ENCODE data around the gene CLDND2.

The CLDND2 gene

DNA sequence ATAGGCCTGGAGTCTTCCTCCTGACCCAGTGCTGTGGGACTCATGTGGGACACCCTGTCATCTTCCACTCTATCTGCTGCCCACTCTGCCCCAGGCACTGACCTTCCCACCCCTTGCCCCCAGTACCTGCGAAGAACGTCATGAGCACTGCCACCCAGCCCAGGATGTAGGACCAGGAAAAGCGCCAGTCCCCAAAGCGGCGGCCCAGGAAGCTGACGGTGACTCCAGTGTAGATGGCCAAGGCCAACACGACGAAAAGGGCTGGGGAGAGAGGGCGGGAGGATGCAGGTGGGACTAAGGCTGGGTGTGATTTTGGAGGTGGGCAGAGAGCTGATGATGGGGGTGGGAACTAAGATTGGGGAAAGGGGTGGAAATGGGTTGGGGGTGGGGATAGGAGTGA is 11.6 kb upstream of the CLDND2 start:
- DNase-seq = no peak

DNA sequence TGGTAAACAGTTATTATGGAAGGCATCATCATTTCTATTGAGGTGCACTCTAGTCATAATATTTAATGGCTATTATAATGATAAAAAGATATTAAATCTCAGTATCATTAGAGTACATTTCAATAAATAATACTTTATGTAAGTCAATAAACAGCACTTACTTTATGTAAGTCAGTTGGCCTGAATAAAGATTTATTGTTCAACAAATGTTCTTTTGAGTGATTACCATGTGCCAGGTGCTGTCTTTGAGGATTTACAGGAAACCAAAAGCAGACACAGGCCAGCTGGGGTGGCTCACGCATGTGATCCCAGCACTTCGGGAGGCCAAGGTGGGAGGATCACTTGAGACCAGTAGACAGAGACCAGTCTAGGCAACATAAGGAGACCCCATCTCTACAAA is 8.6 kb upstream of the CLDND2 start:
- no peak for DNase-seq

DNA sequence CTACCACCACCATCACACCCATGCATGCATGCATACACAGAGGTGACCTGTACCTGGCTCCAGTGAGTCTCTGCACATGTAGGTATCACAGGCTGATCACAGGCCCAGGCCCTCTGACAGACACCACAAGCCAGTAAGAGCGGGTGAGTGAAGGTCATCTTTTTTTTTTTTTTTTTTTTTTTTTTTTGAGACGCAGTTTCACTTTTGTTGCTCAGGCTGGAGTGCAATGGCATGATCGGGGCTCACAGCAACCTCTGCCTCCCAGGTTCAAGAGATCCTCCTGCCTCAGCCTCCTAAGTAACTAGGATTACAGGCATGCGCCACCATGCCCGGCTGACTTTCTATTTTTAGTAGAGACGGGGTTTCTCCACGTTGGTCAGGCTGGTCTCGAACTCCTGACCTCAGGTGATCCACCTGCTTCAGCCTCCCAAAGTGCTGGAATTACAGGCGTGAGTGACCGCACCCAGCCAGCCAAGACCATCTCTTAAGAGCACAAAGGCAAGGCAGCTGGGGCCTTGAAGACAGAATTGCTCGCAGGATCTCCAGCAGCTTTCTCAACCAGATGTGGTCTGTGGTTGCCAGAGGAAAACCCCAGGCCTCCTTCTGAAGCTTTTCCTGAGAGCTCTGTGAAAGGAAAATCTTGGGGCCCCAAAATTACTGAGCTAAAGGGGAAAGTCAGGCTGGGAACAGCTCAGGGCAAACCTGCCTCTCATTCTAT is 6.9 kb upstream of the CLDND2 start:
- DNase-seq = peak; percentile 44

DNA sequence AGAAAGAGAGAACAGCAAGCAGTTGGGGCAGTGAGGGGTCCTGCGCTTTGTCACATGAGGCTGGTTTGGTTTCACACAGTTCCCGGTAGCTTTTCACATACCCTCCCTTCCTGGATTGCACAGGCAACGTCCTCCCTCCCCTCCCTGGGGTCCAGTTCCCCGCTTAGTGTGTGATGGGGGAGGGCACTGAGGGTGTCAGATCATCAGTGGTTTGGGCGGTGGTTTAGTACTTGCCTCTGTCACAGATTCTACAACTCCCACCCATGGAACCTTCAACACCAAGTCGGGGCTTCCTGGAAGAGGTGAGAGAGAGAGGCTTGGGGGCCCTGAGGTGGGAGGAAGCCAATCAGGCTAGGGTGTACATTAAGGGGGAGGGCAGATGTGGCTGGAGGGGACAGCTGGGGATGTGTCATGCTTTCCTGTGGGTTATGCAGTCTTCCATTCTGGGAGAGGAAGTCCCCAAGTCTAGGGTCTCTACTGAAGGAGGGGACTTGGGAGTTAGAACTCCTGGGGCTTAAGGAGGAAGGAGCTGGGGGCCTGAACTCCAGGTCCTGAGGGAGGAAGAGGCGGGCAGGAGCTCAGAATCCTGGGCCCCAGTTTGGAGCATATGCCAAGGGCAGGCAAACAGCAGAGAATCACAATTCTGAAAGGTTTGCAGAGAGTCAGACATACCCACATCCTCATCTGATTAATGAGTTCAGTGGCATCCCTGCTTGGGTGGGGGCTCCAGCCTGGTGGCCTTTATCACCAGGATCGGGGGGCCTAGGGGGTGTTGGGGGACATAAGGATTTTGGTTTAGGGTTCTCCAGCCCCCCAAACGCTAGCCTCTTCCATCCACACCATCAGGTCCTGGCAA is 4.1 kb upstream of the CLDND2 start, which contains the start of gene NKG7:
Gene NKG7, minus strand, starts transcription at position 6 of the 856 bp plus-strand sequence. CDS start 119 bp downstream, outside the sequence.
- peak; percentile 95 for DNase-seq

DNA sequence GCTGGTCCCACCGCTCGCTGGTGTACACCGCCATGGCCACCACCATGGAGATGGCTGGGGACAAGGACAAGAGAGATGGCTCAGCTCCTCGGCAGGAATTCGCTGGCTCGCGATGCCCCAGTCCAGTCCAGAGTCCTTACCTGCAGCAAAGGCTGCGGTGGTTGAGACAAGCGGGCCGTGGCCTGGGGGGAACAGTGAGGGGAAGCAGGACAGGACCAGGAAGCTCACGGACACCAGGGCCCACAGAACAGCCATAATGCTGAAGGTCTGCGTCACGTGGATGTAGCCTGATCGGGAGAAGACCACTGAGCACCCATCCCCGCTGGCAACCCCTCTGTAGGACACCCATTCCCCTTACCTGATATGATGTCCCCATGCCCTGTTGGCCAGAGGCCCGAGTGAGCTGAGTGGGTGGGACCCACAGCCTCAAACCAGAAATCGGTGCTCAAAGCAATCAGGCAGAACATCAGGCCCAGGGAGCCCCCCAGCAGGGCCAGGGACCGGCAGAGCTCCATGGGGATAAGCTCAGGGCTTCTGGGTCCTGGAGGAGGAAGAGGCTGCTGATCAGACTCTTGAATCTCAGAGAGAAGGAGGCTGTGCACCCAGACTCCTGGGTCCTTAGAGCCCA is 3.3 kb upstream of the CLDND2 start:
- no peak for DNase-seq

DNA sequence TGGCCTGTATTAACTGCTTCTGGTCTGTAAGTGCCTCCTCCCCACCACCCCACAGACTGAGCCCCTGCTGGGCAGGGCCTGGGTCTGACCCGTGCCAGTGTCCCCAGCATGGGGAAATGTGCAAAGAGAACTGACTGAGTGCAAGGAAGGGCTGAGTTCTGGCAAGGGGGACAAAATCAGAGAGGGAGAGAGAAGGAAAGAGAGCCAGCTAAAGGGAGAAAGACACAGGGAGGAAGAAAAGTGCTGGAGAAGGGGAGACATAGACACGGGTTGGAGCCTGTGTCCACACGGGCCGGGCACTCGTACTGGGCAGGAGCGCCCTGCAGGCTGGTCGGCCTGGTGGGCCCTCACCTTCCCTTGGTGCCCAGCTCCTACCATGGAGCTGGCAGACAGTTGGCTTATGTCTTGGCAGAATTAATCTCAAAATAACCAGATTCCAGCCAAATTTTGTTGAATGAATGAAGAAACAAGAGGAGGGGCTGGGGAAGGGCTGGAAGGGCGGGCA is 2.4 kb upstream of the CLDND2 start:
- DNase-seq = no peak

DNA sequence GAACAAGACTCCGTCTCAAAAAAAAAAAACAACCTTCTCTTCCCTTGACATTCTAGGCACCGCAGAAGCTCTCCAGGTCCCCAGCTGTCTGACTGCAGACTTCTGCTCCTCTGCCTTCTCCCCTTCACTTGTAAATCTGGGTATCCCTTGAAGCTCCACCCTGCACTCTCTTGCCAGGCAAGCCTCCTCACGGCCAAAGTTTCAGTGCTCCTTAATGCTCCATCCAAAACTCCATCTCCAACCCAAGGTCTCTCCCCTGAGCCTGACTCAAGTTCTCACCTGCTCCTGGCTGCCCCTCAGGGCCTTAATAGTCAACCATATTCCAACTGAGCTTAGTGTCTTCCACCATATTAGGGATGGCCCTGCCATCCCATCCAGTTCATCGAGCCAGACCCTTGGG is 1.4 kb upstream of the CLDND2 start:
- no peak for DNase-seq

DNA sequence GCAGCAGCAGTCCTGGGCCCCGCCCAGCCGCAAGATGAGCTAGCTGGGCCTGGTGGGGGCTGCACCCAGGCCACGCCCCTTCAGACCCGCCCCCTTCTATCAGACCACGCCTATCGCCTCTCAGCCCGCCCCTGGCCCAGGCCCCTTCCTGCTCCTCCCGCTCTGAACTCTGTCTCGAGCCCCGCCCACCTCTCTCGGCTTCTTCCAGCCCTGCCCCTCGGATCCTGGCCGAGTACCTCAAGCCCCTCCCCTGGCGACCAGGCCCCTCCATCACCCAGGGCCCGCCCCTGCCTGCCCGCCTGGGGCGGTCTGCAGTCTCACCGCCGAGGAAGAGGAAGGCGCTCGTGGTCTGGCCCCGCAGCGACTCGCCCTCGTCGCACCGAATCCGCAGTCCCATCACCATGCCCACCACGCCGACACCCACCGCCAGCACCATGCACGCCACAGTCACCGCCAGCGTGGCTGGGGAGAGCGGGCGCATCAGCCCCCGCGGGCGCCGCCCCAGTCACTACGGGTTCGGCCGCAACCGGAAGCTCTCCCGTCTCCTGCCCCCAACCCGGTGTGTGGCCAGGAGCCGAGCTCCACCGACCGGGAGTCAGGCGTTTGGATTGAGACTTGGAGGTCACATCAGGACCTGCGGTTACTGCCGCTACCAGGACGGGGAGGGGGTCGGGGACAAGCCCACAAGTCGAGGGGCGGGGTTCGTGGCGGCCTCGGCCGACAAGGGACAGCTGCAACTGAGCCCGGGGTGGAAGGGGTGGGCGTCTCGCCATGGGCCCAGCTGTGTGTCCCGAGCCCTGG is 1.0 kb downstream of the CLDND2 start:
- DNase-seq = peak; percentile 100

DNA sequence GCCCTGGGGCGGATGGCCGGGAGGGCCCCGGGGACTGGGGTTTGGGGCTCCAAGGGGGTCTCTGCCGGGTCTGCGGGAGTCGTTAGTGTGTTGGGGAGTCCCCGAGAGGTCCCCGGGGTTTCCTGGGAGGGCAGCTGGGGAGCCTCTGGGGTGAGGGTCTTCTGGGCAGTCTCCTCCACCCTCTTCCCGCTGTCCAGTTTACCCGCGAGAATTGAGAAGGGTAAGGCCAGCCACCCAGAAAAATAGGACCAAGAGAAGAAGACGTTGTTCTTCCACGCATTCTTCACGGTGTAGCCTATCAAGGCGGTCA is 1.6 kb downstream of the CLDND2 start:
- DNase-seq = no peak

DNA sequence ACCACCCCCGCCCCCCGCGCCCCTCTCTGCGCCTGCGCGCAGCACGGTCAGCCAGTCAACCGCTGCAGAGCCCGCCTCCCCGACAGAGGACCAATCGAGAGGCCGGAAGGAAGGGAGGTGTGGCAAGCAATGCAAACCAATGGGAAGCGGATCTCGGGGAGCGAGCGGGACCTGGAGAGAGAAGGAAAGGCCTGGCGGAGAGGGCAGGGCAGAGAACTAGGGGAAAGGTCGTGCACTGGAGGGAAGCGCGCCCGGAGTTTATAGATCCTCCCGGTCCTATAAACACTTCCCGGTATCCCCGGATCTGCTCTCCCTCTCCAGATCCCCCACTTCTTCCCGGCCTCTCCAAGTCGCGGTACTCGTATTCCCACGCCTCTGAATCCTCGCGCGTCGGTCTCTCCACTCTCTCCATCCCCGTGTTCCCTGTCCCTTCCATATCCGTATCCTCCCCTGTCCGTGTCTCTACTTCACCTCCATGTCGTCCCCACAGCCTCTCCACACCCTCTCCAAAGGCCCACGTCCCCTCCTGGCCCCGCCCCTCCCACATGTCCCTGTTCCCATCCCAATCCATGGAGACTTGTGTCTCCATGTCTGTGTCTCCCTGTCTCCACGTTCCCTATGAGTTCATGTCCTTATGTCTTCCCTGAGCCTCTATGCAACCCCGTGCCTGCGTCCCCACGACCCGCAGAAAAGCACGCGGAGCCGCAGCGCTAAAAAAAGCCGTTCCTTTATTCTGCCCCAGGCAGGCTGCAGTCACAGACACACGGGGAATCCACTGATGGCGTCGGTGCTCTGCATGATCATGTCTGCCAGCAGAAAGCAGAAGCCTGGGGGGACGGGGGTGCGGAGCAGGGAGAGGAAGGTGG is 2.2 kb downstream of the CLDND2 start:
- DNase-seq = peak; percentile 98

DNA sequence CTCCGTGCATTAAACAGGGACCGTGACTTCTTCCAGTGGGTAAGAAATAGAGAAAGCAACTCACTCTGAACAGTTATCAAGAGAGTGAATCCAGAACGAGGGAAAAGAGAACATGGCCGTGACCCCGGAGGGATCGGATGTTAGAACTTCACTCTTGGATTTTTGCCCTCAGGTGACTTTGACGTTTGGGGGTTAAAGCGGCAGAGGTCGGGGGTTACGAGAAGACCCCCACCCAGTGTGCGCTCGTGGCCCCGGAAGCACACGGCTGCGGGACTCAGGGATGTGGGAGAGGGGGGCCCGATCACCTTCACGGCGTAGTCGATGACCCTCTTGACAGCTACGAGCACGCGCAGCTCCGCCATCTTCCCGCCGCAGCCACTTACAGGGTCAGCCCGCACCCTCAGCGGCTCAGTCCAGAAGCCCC is 2.8 kb downstream of the CLDND2 start, which contains the start of gene ETFB:
Gene ETFB, minus strand, starts transcription at position 424 of the 424 bp plus-strand sequence. Its CDS starts 62 bp downstream, at position 362.
- no peak for DNase-seq

DNA sequence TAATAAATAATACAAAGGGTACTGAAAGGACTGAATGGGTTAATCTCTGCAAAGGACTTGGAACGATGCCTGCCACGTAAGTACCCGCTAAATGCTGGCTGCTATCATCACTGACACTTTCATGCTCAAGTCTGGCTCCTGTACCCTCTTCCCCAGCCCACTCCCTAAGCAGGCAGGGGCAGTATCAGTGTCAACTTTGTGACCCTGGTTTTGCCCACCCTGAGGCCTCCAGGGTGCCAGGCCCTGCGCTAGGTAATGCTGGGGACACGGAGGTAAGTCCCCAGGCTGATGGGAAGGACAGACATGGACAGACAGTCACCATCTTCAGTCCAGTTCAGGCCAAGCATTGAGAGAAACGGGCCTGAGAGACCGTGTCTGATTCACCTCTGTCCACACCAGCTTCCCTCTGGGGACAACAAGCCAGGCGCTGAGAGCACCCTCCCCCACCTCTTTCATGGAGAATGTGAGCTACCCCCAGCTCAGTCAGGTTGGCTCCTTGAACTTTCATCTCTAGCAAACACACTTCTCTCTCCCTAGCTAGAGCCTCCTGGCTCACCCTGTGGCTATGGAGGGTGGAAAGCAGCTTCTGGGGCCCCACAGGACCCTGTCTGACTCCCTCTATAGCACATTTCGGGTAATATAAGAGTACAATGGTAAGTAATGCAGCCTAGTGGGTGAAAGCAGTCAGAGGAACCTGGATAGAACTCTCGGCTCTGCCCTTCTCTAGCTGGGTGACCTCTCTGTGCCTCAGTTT is 3.4 kb downstream of the CLDND2 start:
- peak; percentile 36 for DNase-seq

DNA sequence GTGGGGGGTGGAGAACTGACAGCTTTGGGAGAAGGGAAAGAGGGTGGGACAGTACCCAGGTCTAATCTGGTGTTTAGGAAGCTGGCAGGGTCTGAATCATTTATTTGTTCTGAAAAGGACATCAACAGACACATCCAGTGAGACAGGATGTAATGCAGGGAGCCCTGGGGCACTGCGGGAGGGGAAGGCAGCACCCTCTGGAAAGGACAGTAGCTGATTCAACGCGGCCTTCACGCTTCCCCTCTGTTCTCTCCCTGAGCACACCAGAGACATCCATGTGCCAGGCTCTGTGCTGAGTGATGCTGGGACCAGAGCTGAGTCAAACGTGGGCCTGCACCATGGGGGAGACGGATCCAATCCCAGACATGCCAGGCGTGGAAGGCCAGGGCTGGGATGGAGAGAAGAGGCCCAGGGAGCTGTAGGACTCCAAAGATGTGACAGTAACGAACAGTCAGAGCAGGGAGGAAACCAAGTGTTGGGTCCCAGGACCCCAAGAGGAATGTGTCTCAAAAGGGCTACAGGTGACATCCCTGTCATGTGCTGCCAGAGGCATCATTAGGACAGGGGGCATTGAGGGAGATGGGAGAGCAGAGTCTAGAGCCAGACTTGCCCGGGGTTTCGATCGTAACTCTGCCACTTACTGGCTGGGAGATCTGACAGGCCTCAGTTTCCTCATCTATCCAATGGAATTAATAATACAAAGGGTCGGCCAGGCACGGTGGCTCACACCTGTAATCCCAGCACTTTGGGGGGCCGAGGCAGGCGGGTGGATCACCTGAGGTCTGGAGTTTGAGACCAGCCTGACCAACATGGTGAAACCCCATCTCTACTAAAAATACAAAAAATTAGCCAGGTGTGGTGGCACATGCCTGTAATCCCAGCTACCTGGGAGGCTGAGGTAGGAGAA is 4.3 kb downstream of the CLDND2 start:
- DNase-seq = no peak

DNA sequence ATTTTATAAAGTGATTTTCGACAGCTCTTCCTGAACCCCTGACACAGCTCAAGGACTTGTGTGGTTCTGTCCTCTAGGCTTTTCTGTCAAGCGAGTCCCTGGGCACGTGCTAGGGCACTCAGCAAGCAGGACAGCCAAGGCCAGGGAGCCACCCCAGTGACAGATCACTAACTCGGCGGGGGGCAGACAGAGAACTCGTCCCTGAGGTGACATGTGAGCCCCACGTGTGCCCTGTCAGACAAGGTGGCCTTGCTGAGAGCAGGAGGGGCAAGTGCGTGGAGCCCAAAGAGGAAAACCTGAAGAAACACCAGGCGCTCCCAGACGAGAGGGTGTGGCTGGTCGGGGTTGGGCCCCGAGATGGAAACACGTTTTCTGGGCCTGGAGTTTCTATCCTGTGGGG is 7.6 kb downstream of the CLDND2 start:
- DNase-seq = no peak

DNA sequence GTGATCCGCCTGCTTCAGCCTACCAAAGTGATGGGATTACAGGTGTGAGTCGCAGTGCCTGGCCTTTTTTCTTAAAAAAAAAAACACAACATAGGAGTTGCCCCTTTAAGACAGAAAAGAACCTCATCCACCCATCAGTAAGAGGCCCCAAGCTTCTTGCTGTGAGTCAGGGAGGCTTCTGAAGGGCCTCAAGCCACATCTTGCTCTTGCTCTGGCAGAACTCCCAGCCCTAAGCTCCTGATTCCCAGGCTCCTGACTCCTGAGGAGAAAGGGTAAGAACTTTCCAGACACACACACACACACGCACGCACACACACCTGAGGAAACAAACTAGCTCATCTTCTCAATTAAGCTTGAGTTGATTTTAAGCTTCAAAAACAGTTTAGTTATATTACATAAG is 9.5 kb downstream of the CLDND2 start:
- no peak for DNase-seq

DNA sequence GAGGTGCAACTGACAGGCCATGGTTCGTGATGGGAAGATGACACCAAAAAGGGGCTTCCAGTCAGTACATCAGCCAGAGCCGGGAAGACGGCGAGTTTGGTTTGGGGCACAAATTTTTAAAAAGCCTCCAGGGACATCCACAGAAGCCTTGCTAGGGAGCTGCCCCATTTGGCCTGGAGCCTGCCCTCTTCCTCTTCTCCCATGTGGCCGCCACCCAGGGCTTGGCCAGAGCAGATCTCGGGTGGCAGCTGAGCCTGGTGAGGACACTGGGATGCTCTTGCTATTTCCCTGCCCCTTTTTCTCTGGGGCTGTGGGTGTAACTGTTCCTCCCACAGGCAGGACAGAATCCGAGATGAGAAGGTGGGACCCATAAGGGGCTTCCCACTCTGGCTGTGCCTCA is 10.9 kb downstream of the CLDND2 start:
- DNase-seq = no peak

DNA sequence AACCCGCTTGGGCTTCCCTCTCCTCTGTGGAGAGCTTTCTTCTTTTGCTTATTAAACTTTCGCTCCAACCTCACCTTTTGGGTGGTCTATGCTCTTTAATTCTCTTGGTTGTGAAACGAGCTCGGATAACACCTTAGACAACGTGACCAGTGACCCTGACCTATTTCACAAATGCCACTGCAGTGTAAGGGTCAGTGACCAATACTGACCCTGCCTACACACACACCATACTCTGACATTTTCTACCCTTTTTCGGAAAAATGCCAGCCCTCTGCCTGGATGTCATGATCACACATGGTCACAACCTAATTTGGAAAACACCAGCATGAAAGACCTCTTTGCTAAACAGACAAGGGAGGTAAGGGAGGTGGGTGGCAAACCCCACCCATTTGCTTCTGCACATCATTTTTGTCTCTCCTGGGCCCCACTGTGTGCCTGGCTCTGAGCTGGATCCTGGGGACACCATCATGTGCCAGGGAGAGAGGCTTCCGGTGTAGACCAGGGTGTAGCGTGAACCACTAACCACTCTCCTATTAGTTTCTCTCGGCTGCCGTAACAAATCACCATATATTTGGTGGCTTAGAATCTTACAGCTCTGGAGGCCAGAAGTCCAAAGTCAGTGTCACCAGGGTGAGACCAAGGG is 12.5 kb downstream of the CLDND2 start:
- no peak for DNase-seq

DNA sequence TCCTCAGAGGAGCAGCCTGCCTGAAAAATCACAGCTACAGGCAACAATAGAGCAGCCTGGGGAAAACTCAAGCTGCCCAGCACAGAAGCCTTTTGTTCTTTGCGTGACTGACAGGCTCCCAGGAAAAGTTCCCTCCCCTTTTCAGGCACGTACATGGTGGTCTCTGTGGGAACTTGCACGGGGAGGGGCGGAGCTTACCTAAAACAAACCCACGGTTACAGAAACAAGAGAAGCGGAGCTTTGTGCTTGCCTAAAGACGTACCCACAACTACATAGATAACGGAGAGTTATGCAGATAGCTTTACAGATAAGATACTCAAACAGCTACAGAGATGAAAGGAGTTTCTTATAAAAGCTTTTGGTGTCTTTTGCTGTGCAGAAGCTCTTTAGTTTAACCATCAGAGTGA is 14.1 kb downstream of the CLDND2 start:
- no peak for DNase-seq

DNA sequence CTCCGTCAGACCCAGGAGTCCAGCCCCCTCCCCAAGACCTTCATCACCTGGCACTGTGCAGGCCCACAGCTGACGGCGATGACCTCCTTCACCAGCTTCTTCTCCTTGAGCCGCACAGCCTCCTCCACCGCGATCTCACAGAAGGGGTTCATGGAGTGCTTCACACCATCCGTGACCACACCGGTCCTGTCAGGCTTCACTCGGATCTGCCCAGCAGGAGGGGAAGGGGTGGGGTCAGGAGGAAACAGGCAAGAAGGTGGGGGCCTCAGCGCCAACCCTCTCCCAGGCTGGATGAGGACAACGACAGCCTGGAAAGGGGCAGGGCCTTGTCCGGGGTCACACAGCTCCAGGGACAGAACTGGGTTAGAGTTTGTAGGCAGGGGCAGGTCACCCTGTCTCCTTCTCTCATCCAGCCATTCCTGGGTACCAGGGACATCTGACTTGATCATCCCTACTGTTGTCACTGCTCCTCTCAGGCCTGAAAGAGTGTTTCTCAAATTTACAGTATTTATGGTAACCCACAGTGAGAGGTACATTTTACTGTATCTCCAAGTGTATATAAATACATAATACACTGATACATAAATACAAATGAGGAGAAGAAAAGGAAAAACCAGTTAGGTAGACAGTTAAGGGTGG is 14.6 kb downstream of the CLDND2 start:
- DNase-seq = no peak

All from NK-92 treated with Interleukin-12 subunit alpha and Interleukin-12 subunit beta, amount 100 ng/mL, for 24 hours (cell line).